AG08395 (cell line): ENCODE measurements around the gene NEK6.

Experiments used
- DNase-seq: peaks from one replicate; pipeline ENCODE4 v3.0.0; 2012; ENCODE audit warnings: mixed read lengths, low spot score

Gene NEK6

DNA sequence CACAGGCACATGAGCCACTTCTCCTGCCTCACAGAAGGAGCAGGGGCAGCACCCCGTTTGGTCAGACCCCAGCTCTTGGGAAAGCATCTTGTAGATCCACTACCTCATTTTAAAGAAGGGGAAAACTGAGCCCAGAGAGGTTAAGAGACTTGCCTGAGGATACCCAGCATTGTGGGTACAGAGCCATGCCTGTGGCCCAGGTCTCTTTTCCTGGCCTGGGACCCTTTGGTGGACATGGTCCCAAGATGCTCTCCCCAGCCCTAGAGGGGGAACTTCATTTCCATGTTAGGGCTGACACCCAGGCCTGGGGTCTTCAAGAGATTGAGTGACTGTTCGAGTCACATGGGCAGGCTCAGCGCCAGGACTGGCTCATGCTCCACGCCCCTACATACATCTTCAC is 64.2 kb downstream of the NEK6 start:
- DNase-seq = no peak

DNA sequence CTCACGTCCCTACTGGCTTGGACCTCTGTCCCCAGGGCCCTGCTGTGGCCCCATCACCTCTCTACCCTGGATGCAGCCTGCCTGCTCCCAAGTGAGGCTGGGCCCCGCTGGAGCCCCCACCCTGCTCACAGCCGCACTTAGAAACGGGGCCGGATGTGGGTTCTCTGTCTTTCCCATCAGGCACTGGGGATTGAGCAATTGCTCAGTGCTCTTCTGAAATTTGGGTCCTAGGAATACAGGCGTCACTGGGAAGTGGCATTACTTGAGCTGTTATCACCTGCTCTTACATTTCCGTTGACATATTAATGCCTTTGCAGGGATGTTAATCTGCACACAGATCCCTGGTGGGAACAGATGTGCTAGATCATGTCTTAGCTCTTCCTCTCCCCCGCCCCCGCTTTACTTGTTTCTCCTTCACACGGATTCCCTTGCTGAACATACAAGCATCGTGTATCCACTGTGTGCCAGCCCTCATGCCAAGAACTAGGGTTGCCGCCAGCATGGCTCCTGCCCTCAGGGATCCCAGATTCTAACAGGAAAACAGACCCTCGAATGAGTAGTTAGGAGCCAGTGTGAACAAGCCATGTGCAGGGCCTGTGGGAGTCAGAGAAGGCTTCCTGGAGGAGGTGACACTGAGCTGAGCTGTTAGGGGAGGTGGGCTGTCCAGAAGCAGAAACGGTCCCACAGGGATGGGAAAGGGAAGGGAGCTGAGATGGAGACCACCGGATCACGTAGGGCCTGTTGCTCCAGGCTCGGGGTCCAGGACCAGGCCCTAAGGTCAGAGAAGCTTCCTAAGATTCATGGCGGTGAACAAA is 65.1 kb downstream of the NEK6 start:
- no peak for DNase-seq

DNA sequence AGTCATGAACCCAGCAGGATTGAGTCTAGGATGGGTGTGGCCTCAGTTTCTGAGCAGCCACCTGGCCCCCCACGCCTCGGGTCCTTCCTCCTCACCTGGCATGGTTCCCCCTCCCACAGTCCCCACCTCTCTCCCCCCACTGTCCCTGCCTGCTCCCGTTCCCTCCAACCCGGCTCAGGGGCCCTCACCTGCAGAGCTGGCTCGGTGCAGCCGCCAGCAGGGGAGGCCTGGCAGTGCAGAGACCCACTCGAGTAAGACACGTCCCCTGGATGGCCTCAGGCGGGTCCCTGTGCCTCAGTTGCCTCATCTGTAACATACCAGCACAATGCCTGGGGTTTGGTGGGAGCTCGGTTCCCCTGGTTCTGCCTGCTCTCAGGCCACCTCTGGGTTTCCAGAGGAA is 66.2 kb downstream of the NEK6 start:
- DNase-seq = no peak

DNA sequence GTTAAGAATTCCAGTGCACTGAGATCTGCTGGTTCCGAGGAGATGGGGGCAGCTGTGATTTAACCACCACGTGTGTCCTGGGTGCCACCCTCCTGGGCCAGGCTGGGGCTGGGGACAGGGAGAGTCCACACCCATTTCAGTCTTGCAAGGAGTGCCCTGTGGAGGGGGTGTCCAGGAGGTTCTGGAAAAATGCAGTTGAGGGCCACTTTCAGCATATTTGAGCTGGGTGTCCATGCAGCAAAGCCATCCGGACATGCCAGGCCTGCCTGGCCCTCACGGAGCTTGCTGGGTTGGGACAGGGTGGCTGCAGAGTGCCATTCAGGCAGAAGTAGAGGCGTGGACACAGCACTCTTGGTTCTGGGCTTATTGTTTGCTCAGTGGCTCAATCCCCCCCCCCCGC is 68.1 kb downstream of the NEK6 start:
- DNase-seq = no peak

- DNase-seq = no peak
Observed at GRCh38 chr9:124326378-124326777, 68.6 kb downstream of the NEK6 start.

GRCh38 chr9:124327491-124327890 is 69.7 kb downstream of the NEK6 start:
- DNase-seq = no peak

DNA sequence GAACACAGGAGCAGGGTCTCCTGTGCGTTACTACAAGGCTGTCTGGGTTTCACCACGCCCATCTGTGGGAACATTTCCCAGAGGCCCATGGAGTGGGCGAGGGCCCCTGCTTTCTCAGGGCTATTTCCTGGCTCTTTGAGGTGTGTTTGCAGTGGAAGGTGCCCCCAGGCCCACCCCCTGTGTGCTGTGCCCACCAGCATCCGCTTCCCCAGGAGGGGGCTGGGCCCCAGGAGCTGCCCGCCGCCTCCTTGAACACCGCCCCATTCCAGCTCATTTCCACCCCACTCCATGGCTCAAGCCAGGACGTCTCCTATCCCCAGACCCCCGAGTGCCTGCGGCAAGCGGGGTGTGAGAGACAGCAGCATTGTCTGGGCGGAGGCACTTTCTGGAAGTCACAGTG is 70.5 kb downstream of the NEK6 start:
- DNase-seq = no peak

- no peak for DNase-seq
Observed at GRCh38 chr9:124329206-124329792, 71.5 kb downstream of the NEK6 start.

DNA sequence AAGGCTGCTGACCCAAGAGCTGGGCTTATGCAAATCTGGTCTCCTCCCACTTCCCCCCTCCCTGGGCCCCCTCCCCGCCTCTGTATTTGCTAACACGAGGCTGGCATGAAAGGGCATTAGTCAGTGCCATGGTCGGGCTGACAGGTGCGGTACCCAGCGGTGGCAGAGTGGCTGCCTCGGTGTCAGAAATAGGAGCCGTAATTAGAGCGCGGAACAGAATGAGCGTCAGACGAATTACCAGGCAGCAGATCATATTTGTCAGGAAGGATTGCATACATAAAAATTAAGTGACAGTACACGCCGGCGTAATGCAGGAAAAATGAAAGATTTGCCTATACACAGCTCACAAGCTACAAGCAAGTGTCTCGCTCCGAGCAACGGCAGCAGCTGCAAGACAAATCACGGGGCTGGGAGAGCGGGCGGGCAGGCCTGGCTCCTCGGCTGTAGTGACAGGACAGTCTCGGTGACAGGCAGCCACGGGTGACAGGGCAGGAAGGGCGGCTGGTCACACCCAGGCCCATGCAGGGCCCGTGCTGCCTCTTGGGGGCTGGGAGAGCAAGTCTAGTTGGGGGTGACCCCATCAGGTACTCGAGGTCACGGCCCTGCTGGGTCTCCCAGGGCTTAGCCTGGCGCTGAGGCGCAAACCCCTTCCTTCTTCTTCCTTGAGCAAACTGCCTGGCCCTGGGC is 72.4 kb downstream of the NEK6 start:
- no peak for DNase-seq

GRCh38 chr9:124331580-124331979 is 73.8 kb downstream of the NEK6 start:
- no peak for DNase-seq

DNA sequence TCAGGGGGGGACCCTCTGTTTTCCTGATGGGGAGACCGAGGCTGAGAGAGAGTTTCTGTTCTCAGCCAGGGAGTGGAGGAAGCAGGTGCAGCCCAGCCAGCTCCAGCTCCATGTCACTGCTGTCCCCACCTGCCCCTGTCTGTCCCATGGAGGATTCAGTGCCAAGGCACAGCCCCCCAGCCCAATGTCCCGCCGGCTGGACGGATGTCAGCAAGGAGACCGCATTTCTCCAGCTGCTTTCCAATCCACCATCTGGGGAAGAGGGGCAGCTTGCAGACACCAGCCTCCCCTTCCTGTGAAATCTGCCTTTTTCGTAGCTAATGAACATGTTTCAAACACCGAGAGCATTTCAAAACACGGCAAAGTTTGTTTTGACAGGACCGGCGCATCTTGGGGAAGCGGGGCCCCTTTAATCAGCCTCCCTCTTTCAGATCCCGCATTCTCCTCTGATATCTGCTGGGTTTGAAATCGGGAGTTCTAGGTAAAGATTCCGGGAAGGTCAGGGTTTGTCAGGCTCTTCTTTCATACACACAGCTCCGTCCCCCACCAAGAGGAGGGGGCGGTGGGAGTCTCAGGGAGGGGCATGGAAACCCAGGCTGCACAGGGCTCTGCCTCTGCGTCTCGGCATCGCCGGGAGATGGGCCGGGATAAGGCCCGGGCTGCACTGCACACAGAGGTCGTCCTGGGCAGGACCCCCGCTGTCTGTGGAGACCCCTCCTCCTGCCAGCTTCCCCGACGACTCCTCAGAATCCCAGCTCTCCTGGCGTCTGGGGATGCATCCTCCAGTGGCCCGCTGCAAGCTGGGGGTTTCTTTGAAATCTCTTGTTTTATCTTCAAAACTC is 74.8 kb downstream of the NEK6 start:
- no peak for DNase-seq

DNA sequence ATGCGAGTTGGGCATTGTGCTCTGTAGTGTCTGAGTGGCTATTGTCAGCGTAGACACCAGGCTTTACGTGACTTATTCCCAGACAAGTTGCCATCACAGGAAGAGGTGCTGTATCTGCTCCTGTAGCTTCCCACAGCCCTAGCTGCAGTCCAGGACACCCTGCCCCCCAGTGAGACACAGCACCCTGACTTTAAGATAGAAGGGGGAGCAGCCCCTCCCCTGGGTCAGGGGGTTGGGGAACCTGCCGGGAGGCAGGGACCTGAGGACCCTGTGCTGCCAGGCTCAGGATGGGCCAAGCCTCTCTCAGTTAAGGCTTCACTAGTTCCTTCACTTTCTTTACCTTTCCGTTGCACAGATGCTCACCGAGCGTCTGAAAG is 75.4 kb downstream of the NEK6 start:
- no peak for DNase-seq

DNA sequence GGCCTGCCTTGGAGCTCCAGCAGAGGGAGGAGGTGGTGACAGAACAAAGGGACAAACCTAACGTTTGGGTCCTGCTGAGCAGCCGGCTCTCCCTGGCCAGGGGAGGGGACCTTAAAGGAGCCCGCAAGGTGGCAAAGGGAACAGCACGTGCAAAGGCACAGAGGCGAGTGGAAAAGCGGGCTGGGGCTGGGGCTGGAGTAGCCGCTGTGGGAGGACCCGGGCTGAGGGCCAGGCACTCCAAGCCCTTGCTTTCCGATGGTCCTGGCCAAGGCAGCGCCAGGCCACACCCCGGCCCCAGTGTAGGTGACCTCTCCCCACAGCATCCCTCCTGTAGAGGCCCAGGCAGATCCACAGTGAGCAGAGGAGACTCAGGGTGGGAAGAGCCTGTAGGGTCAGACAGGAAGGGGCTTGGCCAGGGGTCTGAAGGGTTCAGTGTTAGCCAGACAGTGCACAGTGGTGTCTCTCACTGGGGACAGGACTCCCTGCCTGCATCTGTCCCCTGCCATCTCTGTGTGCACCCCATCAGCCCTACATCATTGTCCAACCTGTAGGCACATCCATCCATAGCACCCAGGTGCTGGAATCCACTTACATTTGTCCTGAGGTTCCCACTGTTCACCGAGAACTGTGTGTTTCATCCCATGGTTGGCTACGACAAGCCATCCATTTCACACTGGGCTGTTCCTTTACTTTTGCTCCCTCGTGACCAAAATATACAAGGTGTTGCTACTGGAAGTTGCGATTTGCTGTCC is 77.0 kb downstream of the NEK6 start:
- DNase-seq = no peak

GRCh38 chr9:124335320-124335707 is 77.6 kb downstream of the NEK6 start:
- DNase-seq = no peak

DNA sequence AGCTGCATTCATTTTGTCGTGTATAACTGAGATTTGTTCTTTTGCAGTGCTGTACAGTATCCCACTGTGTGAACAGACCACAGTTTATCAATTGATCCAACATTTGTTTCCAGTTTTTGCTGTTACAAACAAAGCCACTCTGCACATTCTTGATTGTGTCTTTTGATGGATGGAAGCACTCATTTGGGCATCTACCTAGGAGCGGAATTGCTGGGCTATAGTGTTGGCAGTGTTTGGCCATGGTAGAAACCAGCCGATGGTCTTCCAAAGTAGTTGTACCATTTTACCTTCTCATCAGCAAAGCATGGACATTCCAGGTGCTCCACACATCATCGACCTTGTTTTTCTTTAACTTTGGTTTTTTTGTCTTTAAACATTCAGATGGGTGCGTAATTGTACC is 79.8 kb downstream of the NEK6 start:
- no peak for DNase-seq

DNA sequence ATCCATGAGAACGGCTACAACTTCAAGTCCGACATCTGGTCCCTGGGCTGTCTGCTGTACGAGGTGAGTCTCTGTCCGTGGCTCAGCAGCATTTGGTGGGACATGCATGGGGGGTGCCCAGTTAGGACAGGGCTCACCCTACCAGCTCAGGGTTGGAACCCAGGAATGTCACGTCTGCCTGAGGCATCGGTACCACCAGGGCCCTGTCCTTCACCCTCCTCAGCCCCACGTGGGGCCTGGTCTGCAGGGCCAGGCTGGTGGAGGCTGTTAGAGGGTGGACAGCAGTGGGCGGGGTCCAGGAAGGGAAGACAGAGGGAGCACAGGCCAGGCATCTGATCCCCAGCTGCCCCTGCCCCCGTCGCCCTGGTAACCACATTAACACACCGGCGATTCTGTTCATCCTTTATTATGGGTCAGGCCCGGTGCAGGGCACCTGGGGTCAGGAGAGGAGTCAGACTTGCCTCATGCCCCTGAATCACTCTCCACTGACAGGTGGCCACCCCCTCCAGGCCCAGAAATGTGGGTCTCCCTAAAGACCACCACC is 81.9 kb downstream of the NEK6 start:
- DNase-seq = no peak

DNA sequence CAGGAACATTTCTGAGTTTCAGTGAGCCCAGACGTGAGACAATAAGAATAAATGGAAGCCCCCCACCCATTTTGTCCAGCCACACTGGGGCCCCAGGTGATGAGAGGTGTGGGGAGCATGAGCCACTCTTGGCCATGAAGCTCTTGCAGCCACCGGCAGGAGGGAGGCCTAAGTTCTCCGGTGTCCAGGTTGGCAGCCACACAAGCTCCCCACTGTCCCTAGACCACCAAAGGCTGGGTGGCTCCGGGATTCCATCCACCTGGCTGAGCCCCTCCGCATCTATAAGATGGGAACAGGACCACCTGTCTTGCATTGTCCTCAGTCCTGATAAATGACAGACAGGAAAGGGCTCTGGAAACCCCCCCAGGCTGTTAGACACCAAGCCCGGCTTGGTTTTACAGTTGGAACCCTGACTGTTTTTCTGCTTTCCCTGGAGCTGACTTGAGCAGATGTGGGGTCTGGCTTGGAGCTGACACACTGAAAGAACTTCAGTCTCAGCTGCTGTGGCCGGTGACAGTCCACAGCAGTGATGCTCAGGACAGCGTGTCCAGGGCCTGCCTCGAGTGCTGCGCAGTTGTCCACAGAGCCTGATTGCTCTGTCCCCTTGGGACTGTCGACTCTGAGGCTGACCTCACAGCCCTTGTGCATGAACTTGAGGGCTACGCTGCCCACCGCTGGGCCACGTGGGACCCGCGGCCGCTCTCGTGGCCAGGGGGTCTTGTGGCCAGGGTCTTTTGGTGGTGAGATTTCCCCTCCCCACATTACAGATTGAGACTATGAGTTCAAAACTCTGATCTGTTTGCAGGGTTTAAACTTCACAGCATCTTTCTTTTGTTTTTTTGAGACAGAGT is 82.7 kb downstream of the NEK6 start:
- no peak for DNase-seq

- no peak for DNase-seq
Observed at GRCh38 chr9:124341455-124342170, 83.9 kb downstream of the NEK6 start.

DNA sequence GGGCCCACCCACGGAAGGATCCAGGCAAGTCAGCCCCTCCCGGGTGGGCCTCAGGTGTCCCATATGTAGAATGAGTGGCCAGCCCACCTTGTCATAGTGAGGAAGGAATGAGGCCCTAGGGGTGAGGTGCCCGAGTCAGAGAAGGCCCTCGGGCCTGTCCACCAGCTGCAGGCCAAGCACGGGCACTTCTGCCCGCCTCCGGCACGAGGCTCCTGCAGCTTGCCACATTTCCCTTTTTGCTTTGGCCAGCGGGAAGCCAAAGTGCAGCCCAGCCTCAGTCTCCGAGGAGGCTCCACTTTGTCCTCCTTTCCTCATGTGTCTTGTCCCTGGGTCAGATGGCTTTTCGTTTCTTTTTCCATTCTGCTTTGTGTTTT is 84.6 kb downstream of the NEK6 start:
- DNase-seq = no peak
